K562 (cell line): Measurements from ENCODE around the gene TRPV5. TPM values are rescaled to one million over a fixed set of nuclear protein-coding genes. Genes with fewer than 3 reads are reported as not detected.
A peak's percentile ranks its signal among the peaks of the same experiment; 100 is the strongest.

ENCODE experiments used
- C11orf30 ChIP-seq: fragments of 450-650 bp; IDR thresholded peaks from 2 replicates; pipeline ENCODE4 v1.6.1; 2016; ENCODE audit warnings: low read depth, mild to moderate bottlenecking
- E2F5 ChIP-seq: sonication (generic); formaldehyde crosslinking; IDR thresholded peaks from 2 replicates; pipeline ENCODE4 v1.8.0; 2022; ENCODE audit warnings: mild to moderate bottlenecking, missing genetic modification reagents
- PATZ1 ChIP-seq: fragments of 250-450 bp; sonication (Bioruptor Pico); IDR thresholded peaks from 2 replicates; pipeline ENCODE4 v1.5.0; 2020; ENCODE audit warnings: mild to moderate bottlenecking, borderline replicate concordance
- RAD21 ChIP-seq, 2 experiments: fragments of 250-450 bp in 1 of 2; fragments of 450-650 bp in 1 of 2; sonication (Bioruptor Pico) in 1 of 2; formaldehyde crosslinking in 1 of 2; IDR thresholded peaks in 1 of 2; conservative IDR thresholded peaks in 1 of 2; 2 replicates each; pipeline versions ENCODE4 v1.4.0 to v1.8.0; 2020 to 2022; ENCODE audit warnings: mild to moderate bottlenecking in 2 of 2, moderate library complexity in 1 of 2
- RNF2 ChIP-seq: sonication (generic); IDR thresholded peaks from 2 replicates; pipeline ENCODE4 v1.6.1; 2016
- STAT5A ChIP-seq: IDR thresholded peaks from 2 replicates; pipeline ENCODE4 v1.6.1; 2012; ENCODE audit warnings: low read length, inconsistent platforms, borderline replicate concordance
- YBX1 ChIP-seq: fragments of 450-650 bp; IDR thresholded peaks from 2 replicates; pipeline ENCODE4 v1.7.1; 2016; ENCODE audit warnings: mild to moderate bottlenecking
- ZNF318 ChIP-seq, 2 experiments: fragments of 450-650 bp; IDR thresholded peaks; 2 replicates each; pipeline ENCODE4 v1.6.1; 2016; ENCODE audit warnings: mild to moderate bottlenecking in 2 of 2, borderline replicate concordance in 1 of 2, low read depth in 1 of 2, moderate library complexity in 1 of 2
- polyA plus RNA-seq, 8 experiments: library from polyadenylated mRNA; depleted of rRNA in 4 of 8; stranded (reverse) in 5 of 8; unstranded in 3 of 8; fragments of >200 nt; fragmentation: Nextera tagmentation in 2 of 8; fragmentation: Illumina TruSeq in 1 of 8; extraction: Ambion mirVana in 2 of 8; extraction: Trizol in 1 of 8; gene quantifications; 2 replicates each; pipeline versions ENCODE4 v1.2.1 to v1.2.3, GENCODE V29; 2011 to 2014; ENCODE audit warnings: inconsistent platforms in 1 of 8, missing spikeins in 1 of 8
- total RNA-seq, 7 experiments: library from RNA; depleted of rRNA in 6 of 7; stranded (reverse); fragments of >200 nt in 6 of 7; fragmentation: Illumina TruSeq in 2 of 7; extraction: Trizol in 2 of 7; gene quantifications; 2 replicates each; pipeline versions ENCODE4 v1.2.1 to v1.2.3, GENCODE V29; 2011 to 2021; ENCODE audit warnings: low replicate concordance in 1 of 7

TRPV5 gene
- total and polyA plus RNA-seq, 9 of the 15 experiments (the other 6 are each of a cell fraction or from before 2014, with no cell fraction given) = not detected

- TF ChIP-seq ZNF318 (IDR thresholded peaks at IDR 0.05; ENCODE audit: borderline replicate concordance in 1 of 2, low read depth in 1 of 2) = peak in 1 of 2 experiments; percentile 63; a peak in 2 of 4 replicates
- no peak for TF ChIP-seq RNF2
- TF ChIP-seq PATZ1 = no peak
- TF ChIP-seq C11orf30 = no peak
- no peak for TF ChIP-seq YBX1
- no peak for TF ChIP-seq E2F5 (CRISPR knock-in tag)
- TF ChIP-seq RAD21 (CRISPR knock-in tag; conservative IDR thresholded peaks at IDR 0.05 in 1 of 2, IDR thresholded peaks at IDR 0.05 in 1 of 2) = no peak; a peak in 1 of 4 replicates
- no peak; the same call in 1 of the 2 replicates for TF ChIP-seq STAT5A
Measured at GRCh38 chr7:142964502-142965246, 31.1 kb upstream of the TRPV5 start (continued).
